HG03135 (cell line): Measurements from ENCODE around the gene PTPRN2.
A peak's percentile ranks its signal among the peaks of the same experiment; 100 is the strongest.

ENCODE experiments used
- ATAC-seq: cut with Tn5 transposase; IDR thresholded peaks from one replicate; pipeline ENCODE4 v1.9.1; 2021; ENCODE audit warnings: mild to moderate bottlenecking, moderate library complexity; ENCODE audit not compliant: unreplicated experiment

PTPRN2 gene

GRCh38 chr7:157622408-157623205 lies 965.0 kb downstream of the PTPRN2 start:
- ATAC-seq = no peak

- no peak for ATAC-seq
Observed at GRCh38 chr7:157622000-157622399, 965.6 kb downstream of the PTPRN2 start.

- ATAC-seq = no peak
Observed at GRCh38 chr7:157621131-157621681, 966.4 kb downstream of the PTPRN2 start.

- no peak for ATAC-seq
Observed at GRCh38 chr7:157620616-157621015, 967.0 kb downstream of the PTPRN2 start.

GRCh38 chr7:157619753-157620525 lies 967.7 kb downstream of the PTPRN2 start:
- no peak for ATAC-seq

GRCh38 chr7:157618823-157619606 lies 968.6 kb downstream of the PTPRN2 start:
- no peak for ATAC-seq

- no peak for ATAC-seq
Observed at GRCh38 chr7:157618091-157618726, 969.4 kb downstream of the PTPRN2 start.

- no peak for ATAC-seq
Observed at GRCh38 chr7:157617401-157617800, 970.2 kb downstream of the PTPRN2 start.

- ATAC-seq = no peak
Observed at GRCh38 chr7:157616931-157617330, 970.7 kb downstream of the PTPRN2 start.

- no peak for ATAC-seq
Observed at GRCh38 chr7:157616426-157616825, 971.2 kb downstream of the PTPRN2 start.

GRCh38 chr7:157615852-157616251 lies 971.8 kb downstream of the PTPRN2 start:
- no peak for ATAC-seq

GRCh38 chr7:157615101-157615817 lies 972.4 kb downstream of the PTPRN2 start:
- no peak for ATAC-seq

GRCh38 chr7:157614457-157615020 lies 973.1 kb downstream of the PTPRN2 start:
- ATAC-seq = no peak

GRCh38 chr7:157613575-157614322 lies 973.9 kb downstream of the PTPRN2 start:
- ATAC-seq = no peak

GRCh38 chr7:157612664-157613561 lies 974.7 kb downstream of the PTPRN2 start:
- ATAC-seq = peak; percentile 64

GRCh38 chr7:157612009-157612663 lies 975.5 kb downstream of the PTPRN2 start:
- ATAC-seq = no peak

- no peak for ATAC-seq
Observed at GRCh38 chr7:157611341-157611740, 976.3 kb downstream of the PTPRN2 start.
